Adrenal gland (tissue), 12 donors: ENCODE results near the gene NR1I3. TPM values are rescaled to one million over a fixed set of nuclear protein-coding genes. Genes with fewer than 3 reads are reported as not detected.

Source experiments
- DNase-seq, 7 donors: peaks; one replicate each; pipeline ENCODE4 v3.0.0-alpha.2; 2019 to 2020
- H3K27ac ChIP-seq, 5 donors: fragments of 200-600 bp; sonication (generic) in 4 of 5; 1 replicate in 3 of 5; 2 replicates in 2 of 5; pipeline versions ENCODE4 v1.5.1 to v1.8.0; 2016 to 2020; ENCODE audit warnings: mild to moderate bottlenecking in 1 of 5
- H3K27me3 ChIP-seq: fragments of 200-600 bp; 2 replicates; pipeline ENCODE4 v1.8.0; 2021
- H3K36me3 ChIP-seq, 2 donors: fragments of 200-600 bp; replicated peaks in 1 of 2; 1 replicate in 1 of 2; 2 replicates in 1 of 2; pipeline versions ENCODE4 v1.5.1 to v1.8.0; 2018 to 2022
- H3K4me1 ChIP-seq, 2 donors: fragments of 200-600 bp; replicated peaks in 1 of 2; 1 replicate in 1 of 2; 2 replicates in 1 of 2; pipeline versions ENCODE4 v1.5.1 to v1.8.0; 2018 to 2021
- H3K4me3 ChIP-seq, 4 donors: fragments of 200-600 bp; sonication (generic) in 3 of 4; one replicate each; pipeline ENCODE4 v1.5.1; 2016 to 2018
- H3K9me3 ChIP-seq, 3 donors: fragments of 200-600 bp; sonication (generic) in 1 of 3; replicated peaks in 1 of 3; 1 replicate in 2 of 3; 2 replicates in 1 of 3; pipeline versions ENCODE4 v1.5.1 to v1.8.0; 2016 to 2021
- POLR2A ChIP-seq, 2 donors: fragments of 450-650 bp; IDR thresholded peaks; one replicate each; pipeline ENCODE4 v1.6.1; 2017; ENCODE audit warnings: antibody characterized with exemption in 2 of 2, mild to moderate bottlenecking in 2 of 2, moderate library complexity in 1 of 2
- WGBS, 4 donors: extraction: QIAGEN DNeasy Blood & Tissue Kit in 2 of 4; methylation state at CpG; one replicate each; pipeline versions ENCODE4 v1.1.5 to v1.1.7; 2013 to 2017; 5-methylcytosine and 5-hydroxymethylcytosine counted together
- intact Hi-C, 2 donors: fragments of 100-400 bp; cut with DNase I; formaldehyde crosslinking; loops; one replicate each; pipeline versions ENCODE4 v1.14.1 to v1.15.0; 2022 to 2023
- polyA plus RNA-seq, 3 donors: library from polyadenylated mRNA; stranded (reverse); fragments of 200-250 nt in 2 of 3; fragments of 350-450 nt in 1 of 3; fragmentation: Illumina TruSeq in 1 of 3; extraction: RNeasy Lipid Tissue Mini Kit (QIAGEN cat#74804) in 1 of 3; gene quantifications; one replicate each; pipeline ENCODE4 v1.2.3, GENCODE V29; 2013 to 2014
- total RNA-seq, 9 donors: library from RNA; depleted of rRNA in 4 of 9; stranded (reverse); fragments of >200 nt in 4 of 9; fragments of 120-200 nt in 1 of 9; fragmentation: NEBNext Ultra II Directional in 1 of 9; extraction: Animal tissue kit (Norgen Biotek cat#: 25700) in 1 of 9; gene quantifications; one replicate each; pipeline versions ENCODE4 v1.1.0 to v1.2.4, GENCODE V29; 2013 to 2023
- TF ChIP-seq, protein P1 (sequence below), 6 experiments: fragments of 450-650 bp in 4 of 6; fragments of 200-600 bp in 2 of 6; sonication (generic) in 1 of 6; IDR thresholded peaks; 1 replicate in 5 of 6; 2 replicates in 1 of 6; pipeline versions ENCODE4 v1.5.1 to v1.8.0; 2016 to 2021; ENCODE audit warnings: antibody characterized with exemption in 6 of 6, mild to moderate bottlenecking in 2 of 6, moderate library complexity in 1 of 6
- donor health status: healthy with polysubstance abuse.
- donor health status: Bipolar disorder and iron deficiency.
- donor health status: DM: yes; HTN: yes; CAD: no.
- donor health status: DM: no; HTN: no; CAD: no.
- donor health status: DM: no; HTN: no; CAD: no.
- donor health status: DM: yes; HTN: yes; CAD: no.

The NR1I3 gene
- total and polyA plus RNA-seq, 12 donors, result 0.16 to 0.50 TPM; not detected in 10

DNA sequence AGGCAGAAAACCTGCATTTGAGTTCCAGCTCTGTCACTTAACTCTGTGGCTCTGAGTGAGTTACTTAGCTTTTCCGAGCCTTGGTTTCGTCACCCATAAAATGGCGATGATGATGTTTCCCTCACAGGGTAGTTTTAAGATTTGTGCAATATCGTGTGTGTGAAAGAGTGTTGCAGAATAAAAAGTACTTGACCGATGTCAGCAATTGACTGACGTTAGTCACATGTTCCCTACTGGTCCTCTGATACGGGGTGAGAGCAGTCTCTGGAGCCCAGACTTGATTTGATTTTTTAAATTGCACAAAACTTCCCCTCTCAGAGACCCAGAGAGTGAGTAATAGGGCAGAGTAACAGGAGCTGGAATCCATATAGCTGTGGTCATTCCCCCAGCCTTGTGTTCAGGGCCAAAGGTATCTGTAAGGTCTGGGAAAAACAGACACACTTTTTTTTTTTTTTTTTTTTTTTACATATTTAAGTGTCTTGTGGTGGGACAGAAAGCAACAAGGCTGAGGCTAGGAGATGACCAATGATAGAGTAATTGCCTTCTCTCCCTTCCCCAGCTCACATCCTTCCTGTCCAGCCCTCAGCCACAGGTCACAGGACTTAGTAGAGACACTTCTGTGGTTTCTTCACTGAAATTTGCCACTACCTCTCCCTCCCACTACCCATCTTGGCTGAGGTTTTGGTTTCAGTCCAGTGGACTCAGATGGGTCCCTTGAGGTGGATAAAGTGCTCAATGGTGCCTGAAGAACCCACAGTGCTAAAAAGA is 20.9 kb downstream of the NR1I3 start:
- peak overlapping the region in 1 of 4 donors; percentile 29 for H3K4me3 ChIP-seq
- H3K9me3 ChIP-seq, result no peaks in the 10 kb centered on the region
- H3K4me1 ChIP-seq, result peaks cover 0 to 8% of the 10 kb centered on the region in 2 donors
- H3K27ac ChIP-seq, result peak overlapping the region; percentile 36 to 88 (median 63)
- TF ChIP-seq, protein P1, sequence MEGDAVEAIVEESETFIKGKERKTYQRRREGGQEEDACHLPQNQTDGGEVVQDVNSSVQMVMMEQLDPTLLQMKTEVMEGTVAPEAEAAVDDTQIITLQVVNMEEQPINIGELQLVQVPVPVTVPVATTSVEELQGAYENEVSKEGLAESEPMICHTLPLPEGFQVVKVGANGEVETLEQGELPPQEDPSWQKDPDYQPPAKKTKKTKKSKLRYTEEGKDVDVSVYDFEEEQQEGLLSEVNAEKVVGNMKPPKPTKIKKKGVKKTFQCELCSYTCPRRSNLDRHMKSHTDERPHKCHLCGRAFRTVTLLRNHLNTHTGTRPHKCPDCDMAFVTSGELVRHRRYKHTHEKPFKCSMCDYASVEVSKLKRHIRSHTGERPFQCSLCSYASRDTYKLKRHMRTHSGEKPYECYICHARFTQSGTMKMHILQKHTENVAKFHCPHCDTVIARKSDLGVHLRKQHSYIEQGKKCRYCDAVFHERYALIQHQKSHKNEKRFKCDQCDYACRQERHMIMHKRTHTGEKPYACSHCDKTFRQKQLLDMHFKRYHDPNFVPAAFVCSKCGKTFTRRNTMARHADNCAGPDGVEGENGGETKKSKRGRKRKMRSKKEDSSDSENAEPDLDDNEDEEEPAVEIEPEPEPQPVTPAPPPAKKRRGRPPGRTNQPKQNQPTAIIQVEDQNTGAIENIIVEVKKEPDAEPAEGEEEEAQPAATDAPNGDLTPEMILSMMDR (IDR thresholded peaks at IDR 0.05), result no peak
- TF ChIP-seq POLR2A (IDR thresholded peaks at IDR 0.05), result no peak
- intact Hi-C loops, result no loop called here
- H3K36me3 ChIP-seq, result peaks cover 0 to 29% of the 10 kb centered on the region in 2 donors
- 18 to 41% (median 35%) methylated on average over 7 of the region's 7 CpGs for WGBS, 4 donors
- DNase-seq, result peak in 3 of 7 donors; percentile 18 to 40 (median 21)
- H3K27me3 ChIP-seq, result no peaks in the 10 kb centered on the region

DNA sequence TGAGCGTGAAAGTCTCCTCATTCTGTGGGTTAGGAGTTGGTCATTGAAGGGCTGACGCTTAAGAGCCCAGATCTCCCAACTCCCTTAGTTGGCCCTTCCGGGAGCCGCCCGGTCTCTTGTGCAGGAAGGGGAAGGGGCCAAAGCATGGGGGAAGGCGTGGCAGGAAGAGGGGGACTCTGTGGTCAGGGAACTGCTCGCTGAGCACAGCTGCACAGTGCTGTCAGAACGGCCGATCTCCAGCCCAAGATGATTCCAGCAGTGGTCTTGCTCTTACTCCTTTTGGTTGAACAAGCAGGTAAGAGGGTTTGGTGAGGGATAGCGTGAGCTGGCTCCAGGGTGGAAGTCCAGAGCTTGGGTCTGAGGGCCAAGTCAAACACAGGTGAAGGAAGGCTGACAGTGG is 22.9 kb downstream of the NR1I3 start, which contains the start of gene FCER1G:
Gene FCER1G, plus strand, starts transcription at position 220 of the 400 bp plus-strand sequence. Its CDS starts 27 bp downstream, at position 247.
- Histone ChIP-seq H3K9me3 (no peaks in the 10 kb centered on the region), H3K4me1 (peaks cover 0 to 10% of the 10 kb centered on the region in 2 donors), H3K36me3 (peaks cover 0 to 50% of the 10 kb centered on the region in 2 donors), H3K27ac (peak within 1 kb of the TSS in 4 of 5 donors; percentile 28 to 85 (median 58)), H3K27me3 (no peaks in the 10 kb centered on the region), H3K4me3 (peak within 1 kb of the TSS in 1 of 4 donors; percentile 29)
- intact Hi-C loops, result no loop called here
- 72 to 84% (median 81%) methylated on average over 9 to 10 of the region's 10 CpGs for WGBS, 4 donors
- peak; percentile 30 to 49 for TF ChIP-seq POLR2A (IDR thresholded peaks at IDR 0.05)
- TF ChIP-seq, protein P1 (IDR thresholded peaks at IDR 0.05), result no peak
- DNase-seq, result peak in 4 of 7 donors; percentile 47 to 74 (median 55)

DNA sequence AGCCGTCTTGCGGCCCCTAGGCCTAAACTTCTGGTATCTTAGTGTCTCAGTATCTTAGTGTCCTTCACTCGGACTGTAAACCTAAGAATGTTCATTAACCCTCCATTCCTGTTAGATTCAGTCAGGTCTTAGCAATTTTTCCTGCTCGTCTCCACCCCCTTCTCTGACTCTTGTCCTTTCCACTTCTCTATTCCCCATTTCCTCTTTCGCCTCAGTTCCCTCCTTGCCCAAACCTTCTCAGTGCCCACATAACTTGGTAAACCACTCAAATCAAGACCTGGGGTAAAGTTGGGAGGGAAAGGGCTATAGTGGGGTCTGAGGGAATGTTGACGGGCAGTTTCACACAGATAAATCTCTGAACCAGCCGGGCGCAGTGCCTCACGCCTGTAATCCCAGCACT is 23.6 kb downstream of the NR1I3 start:
- Histone ChIP-seq H3K27me3 (no peaks in the 10 kb centered on the region), H3K4me1 (peaks cover 0 to 14% of the 10 kb centered on the region in 2 donors), H3K4me3 (no peak overlapping the region), H3K9me3 (no peaks in the 10 kb centered on the region), H3K36me3 (peaks cover 0 to 57% of the 10 kb centered on the region in 2 donors), H3K27ac (peak overlapping the region in 3 of 5 donors; percentile 28 to 84 (median 62))
- TF ChIP-seq, protein P1 (IDR thresholded peaks at IDR 0.05), result no peak
- TF ChIP-seq POLR2A (IDR thresholded peaks at IDR 0.05), result no peak
- intact Hi-C loops, result no loop called here
- no peak for DNase-seq
- WGBS, 4 donors, result 76 to 84% (median 82%) methylated on average over 9 of the region's 9 CpGs

DNA sequence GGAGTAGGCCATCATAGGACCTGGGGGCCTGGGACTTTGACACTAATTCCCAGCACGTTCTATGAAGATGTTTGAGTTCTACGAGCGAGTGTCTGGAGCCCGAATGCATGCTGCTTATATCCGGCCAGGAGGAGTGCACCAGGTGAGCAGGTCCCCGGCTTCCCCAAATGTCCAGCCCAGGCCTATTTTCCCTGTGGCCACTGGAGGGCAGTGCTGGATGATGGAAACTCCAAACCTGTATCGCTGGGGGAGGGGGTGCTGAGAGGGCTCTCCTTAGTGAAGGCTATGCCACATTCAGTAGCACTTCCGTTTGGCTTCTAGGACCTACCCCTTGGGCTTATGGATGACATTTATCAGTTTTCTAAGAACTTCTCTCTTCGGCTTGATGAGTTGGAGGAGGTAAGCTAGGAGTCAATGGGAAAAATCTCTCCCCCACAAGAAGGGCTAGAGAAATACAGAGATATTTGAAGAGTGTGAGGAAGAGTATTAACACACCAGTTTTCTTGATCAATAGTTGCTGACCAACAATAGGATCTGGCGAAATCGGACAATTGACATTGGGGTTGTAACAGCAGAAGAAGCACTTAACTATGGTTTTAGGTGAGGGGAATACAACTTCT is 28.1 kb downstream of the NR1I3 start:
- intact Hi-C loops, result no loop called here
- TF ChIP-seq, protein P1 (IDR thresholded peaks at IDR 0.05), result peak; percentile 86 to 93 (median 92)
- no peak for TF ChIP-seq POLR2A (IDR thresholded peaks at IDR 0.05)
- H3K27me3 ChIP-seq, result no peaks in the 10 kb centered on the region
- peak overlapping the region in 3 of 5 donors; percentile 11 to 95 (median 54) for H3K27ac ChIP-seq
- 28 to 34% (median 33%) methylated on average over 11 of the region's 11 CpGs for WGBS, 4 donors
- no peak overlapping the region for H3K4me3 ChIP-seq
- H3K9me3 ChIP-seq, result no peaks in the 10 kb centered on the region
- H3K36me3 ChIP-seq, result peaks cover 0 to 86% of the 10 kb centered on the region in 2 donors
- H3K4me1 ChIP-seq, result peaks cover 22 to 43% of the 10 kb centered on the region in 2 donors
- DNase-seq, result peak; percentile 78 to 90 (median 88)
